Left lung (tissue), 14 donors: Measurements from ENCODE around the gene LZIC. TPM values are rescaled to one million over a fixed set of nuclear protein-coding genes. Genes with fewer than 3 reads are reported as not detected.
A peak's percentile ranks its signal among the peaks of the same experiment; 100 is the strongest.

Experiments used
- ATAC-seq: fragments of 200-7000 bp; cut with Tn5 transposase; one replicate; pipeline ENCODE4 v1.9.1; 2020; ENCODE audit warnings: moderate library complexity
- DNase-seq, 4 donors: peaks; one replicate each; pipeline ENCODE4 v3.0.0-alpha.2; 2013 to 2020
- H3K27ac ChIP-seq, 2 donors: fragments of 200-600 bp; sonication (generic) in 1 of 2; one replicate each; pipeline versions ENCODE4 v1.5.0 to v1.8.0; 2020 to 2021
- H3K27me3 ChIP-seq, 2 donors: fragments of 200-600 bp; sonication (generic) in 1 of 2; one replicate each; pipeline versions ENCODE4 v1.5.0 to v1.8.0; 2020 to 2021
- H3K36me3 ChIP-seq, 2 donors: fragments of 200-600 bp; sonication (generic) in 1 of 2; one replicate each; pipeline versions ENCODE4 v1.5.0 to v1.8.0; 2020 to 2021
- H3K4me1 ChIP-seq, 2 donors: fragments of 200-600 bp; one replicate each; pipeline ENCODE4 v1.8.0; 2021
- H3K4me3 ChIP-seq, 2 donors: fragments of 200-600 bp; sonication (generic) in 1 of 2; one replicate each; pipeline versions ENCODE4 v1.5.0 to v1.8.0; 2020 to 2021; ENCODE audit warnings: mild to moderate bottlenecking in 1 of 2
- H3K9me3 ChIP-seq, 2 donors: fragments of 200-600 bp; sonication (generic) in 1 of 2; one replicate each; pipeline versions ENCODE4 v1.5.0 to v1.8.0; 2020 to 2021
- CTCF ChIP-seq, 2 donors: fragments of 200-600 bp; sonication (generic) in 1 of 2; IDR thresholded peaks; one replicate each; pipeline versions ENCODE4 v1.5.0 to v1.8.0; 2021; ENCODE audit warnings: antibody characterized with exemption in 2 of 2
- intact Hi-C, 2 donors: fragments of 100-400 bp; cut with DNase I; formaldehyde crosslinking; loops; one replicate each; pipeline versions ENCODE4 v1.11.2 to v1.14.2; 2022
- long read RNA-seq, 12 donors: library from polyadenylated mRNA in 2 of 12; unstranded in 2 of 12; transcript quantifications; one replicate each; pipeline ENCODE4 v2.0.0 and lab custom pipeline, GENCODE V29; 2019 to 2026
- polyA plus RNA-seq, 6 donors: library from polyadenylated mRNA; unstranded; fragments of 120-200 nt; gene quantifications; one replicate each; pipeline ENCODE4 v1.2.1, GENCODE V29; 2013; ENCODE audit not compliant: insufficient read length in 6 of 6
- total RNA-seq, 2 donors: library from RNA; stranded (reverse); fragmentation: NEBNext Ultra II Directional; extraction: Animal tissue kit (Norgen Biotek cat#: 25700); gene quantifications; one replicate each; pipeline ENCODE4 v1.2.1, GENCODE V29; 2021
- donor health status: DM: no; HTN: yes; CAD: no.
- donor health status: DM: no; HTN: no; CAD: no.

LZIC gene
- 10 to 100 TPM; 26.6 to 32.0 TPM for total RNA-seq
- 10 to 100 TPM; 59.9 to 72.8 (median 70.4) TPM for polyA plus RNA-seq
- long read RNA-seq, donor 1, transcript LZIC-202 (8 exons, 2,281 nt) = minor isoform, 5 of 21 reads
- long read RNA-seq, donor 1, transcript LZIC-201 (8 exons, 945 nt) = major isoform, 8 of 21 reads
- long read RNA-seq, donor 1, transcript LZIC-203 (7 exons, 1,405 nt) = minor isoform, 7 of 21 reads
- long read RNA-seq, donor 1, partial matches to known transcripts = 0 of 21 reads
- long read RNA-seq, donor 1, other reads (novel, unspliced or antisense) = 0 of 21 reads
- long read RNA-seq, donor 2, transcript LZIC-203 (7 exons, 1,405 nt) = major isoform, 5 of 15 reads
- long read RNA-seq, donor 2, partial matches to known transcripts = 0 of 15 reads
- long read RNA-seq, donor 2, other reads (novel, unspliced or antisense) = 6 of 15 reads
- long read RNA-seq, donor 3, transcript LZIC-201 (8 exons, 945 nt) = major isoform, 5 of 13 reads
- long read RNA-seq, donor 3, partial matches to known transcripts = 0 of 13 reads
- long read RNA-seq, donor 3, other reads (novel, unspliced or antisense) = 0 of 13 reads
- long read RNA-seq, donor 4, transcript LZIC-201 (8 exons, 945 nt) = major isoform, 7 of 16 reads
- long read RNA-seq, donor 4, partial matches to known transcripts = 4 of 16 reads
- long read RNA-seq, donor 4, other reads (novel, unspliced or antisense) = 2 of 16 reads
- long read RNA-seq, donor 5, transcript LZIC-203 (7 exons, 1,405 nt) = major isoform, 6 of 15 reads
- long read RNA-seq, donor 5, transcript LZIC-201 (8 exons, 945 nt) = minor isoform, 5 of 15 reads
- long read RNA-seq, donor 5, partial matches to known transcripts = 0 of 15 reads
- long read RNA-seq, donor 5, other reads (novel, unspliced or antisense) = 0 of 15 reads
- long read RNA-seq, donor 6, partial matches to known transcripts = 0 of 9 reads
- long read RNA-seq, donor 6, other reads (novel, unspliced or antisense) = 0 of 9 reads
- long read RNA-seq, donor 7, partial matches to known transcripts = 0 of 4 reads
- long read RNA-seq, donor 7, other reads (novel, unspliced or antisense) = 0 of 4 reads
- long read RNA-seq, donor 8, partial matches to known transcripts = 0 of 6 reads
- long read RNA-seq, donor 8, other reads (novel, unspliced or antisense) = 0 of 6 reads
- long read RNA-seq, donor 9 = 0 reads
- long read RNA-seq, donor 10, partial matches to known transcripts = 3 of 11 reads
- long read RNA-seq, donor 10, other reads (novel, unspliced or antisense) = 2 of 11 reads
- long read RNA-seq, donor 11, transcript LZIC-203 (7 exons, 1,405 nt) = minor isoform, 6 of 19 reads
- long read RNA-seq, donor 11, transcript LZIC-202 (8 exons, 2,281 nt) = minor isoform, 6 of 19 reads
- long read RNA-seq, donor 11, transcript LZIC-201 (8 exons, 945 nt) = major isoform, 7 of 19 reads
- long read RNA-seq, donor 11, partial matches to known transcripts = 0 of 19 reads
- long read RNA-seq, donor 11, other reads (novel, unspliced or antisense) = 0 of 19 reads
- long read RNA-seq, donor 12, transcript LZIC-201 (8 exons, 945 nt) = major isoform, 7 of 10 reads
- long read RNA-seq, donor 12, partial matches to known transcripts = 0 of 10 reads
- long read RNA-seq, donor 12, other reads (novel, unspliced or antisense) = 0 of 10 reads

GRCh38 chr1:9942939-9943788 lies at the start of gene LZIC, which contains the start of gene NMNAT1:
TSS of gene LZIC (minus strand) at chr1:9943391. CDS start at chr1:9936619, 6,772 bp downstream.
TSS of gene NMNAT1 (plus strand) at chr1:9943475. CDS start at chr1:9972074, 28,599 bp downstream.
- peak in 1 of 2 donors; percentile 13 for TF ChIP-seq CTCF (IDR thresholded peaks at IDR 0.05)
- intact Hi-C loops = loop anchor here in 1 of 2 donors (10.0 kb wide), 1 partner anchor 92 kb away; the partner anchor contains the start of gene UBE4B

GRCh38 chr1:9992910-9993309 lies 49.7 kb upstream of the LZIC start:
- Histone ChIP-seq H3K4me3 (no peak overlapping the region), H3K27me3 (peaks cover 23 to 65% of the 10 kb centered on the region in 2 donors), H3K36me3 (no peaks in the 10 kb centered on the region), H3K27ac (no peak overlapping the region), H3K4me1 (peaks cover 3 to 51% of the 10 kb centered on the region in 2 donors), H3K9me3 (no peaks in the 10 kb centered on the region)
- ATAC-seq (no peak), DNase-seq (peak in 1 of 4 donors; percentile 10)
- intact Hi-C loops = no loop called here
- TF ChIP-seq CTCF (IDR thresholded peaks at IDR 0.05) = no peak

More at GRCh38 chr1:9942939-9943788, at the start of gene LZIC, which contains the start of gene NMNAT1:
- peaks cover 4 to 28% of the 10 kb centered on the region in 2 donors for H3K4me1 ChIP-seq
- peak; percentile 99 for ATAC-seq
- peaks cover 0 to 11% of the 10 kb centered on the region in 2 donors for H3K36me3 ChIP-seq
- DNase-seq = peak; percentile 90 to 96 (median 94)
- H3K27me3 ChIP-seq = no peaks in the 10 kb centered on the region
- no peaks in the 10 kb centered on the region for H3K9me3 ChIP-seq
- peak within 1 kb of the TSS; percentile 63 to 65 for H3K4me3 ChIP-seq
- H3K27ac ChIP-seq = peak within 1 kb of the TSS; percentile 81 to 90

- DNase-seq = peak in 1 of 4 donors; percentile 40
- TF ChIP-seq CTCF (IDR thresholded peaks at IDR 0.05) = no peak
These were observed 47.8 kb upstream of the LZIC start for GRCh38 chr1:9990944-9991343.

GRCh38 chr1:9989773-9990172 lies 46.6 kb upstream of the LZIC start:
- no peaks in the 10 kb centered on the region for H3K36me3 ChIP-seq
- H3K4me3 ChIP-seq = no peak overlapping the region
- peaks cover 0 to 37% of the 10 kb centered on the region in 2 donors for H3K4me1 ChIP-seq
- no peak overlapping the region for H3K27ac ChIP-seq
- peaks cover 0 to 36% of the 10 kb centered on the region in 2 donors for H3K27me3 ChIP-seq
- intact Hi-C loops = no loop called here
- H3K9me3 ChIP-seq = no peaks in the 10 kb centered on the region
- DNase-seq (no peak), ATAC-seq (no peak)
- no peak for TF ChIP-seq CTCF (IDR thresholded peaks at IDR 0.05)

More at GRCh38 chr1:9990944-9991343, 47.8 kb upstream of the LZIC start:
- ATAC-seq = peak; percentile 59
- no peaks in the 10 kb centered on the region for H3K9me3 ChIP-seq
- peaks cover 0 to 37% of the 10 kb centered on the region in 2 donors for H3K4me1 ChIP-seq
- intact Hi-C loops = no loop called here
- peak overlapping the region; percentile 28 to 77 for H3K27ac ChIP-seq
- no peaks in the 10 kb centered on the region for H3K36me3 ChIP-seq
- no peak overlapping the region for H3K4me3 ChIP-seq
- H3K27me3 ChIP-seq = peaks cover 6 to 46% of the 10 kb centered on the region in 2 donors
